ENCODE measurements around the gene PCSK6.

- TF ChIP-seq EP300 (IDR thresholded peaks at IDR 0.05), result no peak
- TF ChIP-seq POLR2A (IDR thresholded peaks at IDR 0.05), result no peak
Observed at GRCh38 chr15:101509279-101509678, 19.8 kb upstream of the PCSK6 start.

Measured in sigmoid colon (tissue), 4 donors.